GM12891 (cell line): ENCODE data around the gene SH3RF2.

Experiments used
- PAX5 ChIP-seq: IDR thresholded peaks from 2 replicates; pipeline ENCODE4 v1.6.1; 2011; ENCODE audit warnings: low read length, moderate library complexity, mild to moderate bottlenecking; ENCODE audit not compliant: insufficient read depth, severe bottlenecking
- POLR2A ChIP-seq: IDR thresholded peaks from 2 replicates; pipeline ENCODE4 v1.6.1; 2011; ENCODE audit warnings: low read depth, low read length, control low read depth
- POLR2AphosphoS5 ChIP-seq: IDR thresholded peaks from 2 replicates; pipeline ENCODE4 v1.6.1; 2011; ENCODE audit warnings: low read depth, low read length, control low read depth
- POU2F2 ChIP-seq: IDR thresholded peaks from 2 replicates; pipeline ENCODE4 v1.6.1; 2011; ENCODE audit warnings: low read depth, mild to moderate bottlenecking, control low read depth, low read length, moderate library complexity
- SPI1 ChIP-seq: IDR thresholded peaks from 2 replicates; pipeline ENCODE4 v1.6.1; 2011; ENCODE audit warnings: low read depth, low read length, control low read depth
- TAF1 ChIP-seq: IDR thresholded peaks from 2 replicates; pipeline ENCODE4 v1.6.1; 2011; ENCODE audit warnings: low read depth, low read length, control low read depth

GRCh38 chr5:146105477-146105876, 169.1 kb downstream of the SH3RF2 start, which contains the start of gene PLAC8L1:
- TF ChIP-seq POLR2A: no peak
- no peak for TF ChIP-seq POLR2AphosphoS5
- no peak for TF ChIP-seq TAF1
- TF ChIP-seq SPI1: no peak
- TF ChIP-seq POU2F2: no peak
- no peak for TF ChIP-seq PAX5
